HG02623 (cell line): ENCODE data around the gene CCDC33.

Source experiments
- ATAC-seq: cut with Tn5 transposase; IDR thresholded peaks from one replicate; pipeline ENCODE4 v1.9.1; 2021; ENCODE audit warnings: moderate library complexity; ENCODE audit not compliant: unreplicated experiment

CCDC33 gene

DNA sequence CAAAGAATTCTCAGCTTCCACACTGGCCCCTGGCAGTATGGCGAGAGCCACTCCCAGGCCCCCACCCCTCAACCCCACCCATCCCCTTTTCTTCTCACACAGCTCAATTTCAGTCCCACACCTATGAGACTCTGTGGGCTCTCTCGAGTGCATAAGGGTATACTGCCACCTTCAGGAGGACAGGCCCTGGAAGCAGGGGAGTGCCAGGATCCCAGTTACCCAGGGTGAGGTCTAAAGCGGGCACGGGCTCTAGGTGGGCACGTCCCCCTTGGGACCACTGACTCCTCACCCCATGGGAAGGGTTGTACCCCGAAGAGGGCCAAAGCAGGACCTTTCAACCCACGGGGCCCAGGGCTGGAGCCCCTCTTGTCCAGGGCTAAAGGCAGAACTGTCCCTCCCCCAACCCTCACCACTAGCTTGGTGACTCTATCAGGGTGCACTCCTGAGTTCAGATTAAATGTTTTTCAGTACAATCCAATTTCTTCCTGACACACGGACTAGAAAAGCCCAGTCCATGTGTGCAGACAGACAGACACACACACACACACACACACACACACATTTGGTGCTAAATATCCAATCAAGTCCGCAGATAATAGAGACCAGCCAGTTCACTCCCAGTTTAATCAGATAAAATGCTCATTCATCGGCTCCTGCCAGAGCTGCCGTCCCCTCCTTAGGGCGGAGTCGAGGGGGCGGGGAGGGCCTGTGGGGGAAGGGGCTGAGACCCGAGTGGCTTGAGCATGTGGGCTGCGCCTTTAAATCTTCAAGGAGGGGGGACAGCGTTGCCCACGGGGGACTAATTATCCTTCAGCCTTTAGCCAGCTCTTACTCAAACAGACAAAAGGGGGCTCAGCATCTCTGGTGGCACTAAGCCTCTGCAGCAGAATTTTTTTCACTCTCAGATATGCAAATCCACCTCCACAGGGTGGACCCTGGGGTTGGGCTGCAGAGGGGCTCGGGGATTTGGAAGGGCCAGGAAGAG is 72.0 kb downstream of the CCDC33 start:
- no peak for ATAC-seq

DNA sequence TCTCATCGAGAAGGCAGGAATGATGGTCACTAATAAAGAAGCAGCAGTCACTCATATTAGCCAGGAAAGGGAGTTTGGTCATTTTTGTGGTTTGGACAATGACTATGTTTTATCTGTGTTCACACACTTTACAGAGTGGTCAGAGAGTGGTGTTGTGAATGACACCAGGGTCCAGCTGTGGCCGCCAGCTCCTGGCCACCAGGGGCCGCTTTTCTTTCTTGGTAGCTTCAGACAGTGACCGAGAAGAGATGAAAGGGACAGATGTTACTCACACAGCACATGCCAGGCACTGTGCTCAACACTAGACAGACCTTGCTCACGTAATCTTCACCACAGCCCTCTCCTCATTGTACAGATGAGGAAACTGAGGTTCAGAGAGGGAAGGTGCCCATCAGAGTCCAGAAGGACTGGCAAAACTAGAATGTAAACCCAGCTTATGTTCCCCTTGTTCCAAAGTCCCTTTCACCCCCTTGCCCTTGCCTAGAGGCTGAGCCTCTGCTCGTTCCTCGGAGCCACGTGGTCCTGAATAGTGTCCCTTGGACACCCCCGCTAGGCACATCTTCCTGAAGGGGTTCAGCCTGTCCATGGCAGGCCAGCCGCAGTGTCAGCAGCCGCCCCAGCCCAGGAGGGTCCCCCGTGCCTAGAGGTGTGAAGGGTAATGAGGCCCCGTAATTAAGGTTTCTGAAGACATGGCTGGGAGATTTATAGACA is 75.8 kb downstream of the CCDC33 start:
- ATAC-seq, result no peak

DNA sequence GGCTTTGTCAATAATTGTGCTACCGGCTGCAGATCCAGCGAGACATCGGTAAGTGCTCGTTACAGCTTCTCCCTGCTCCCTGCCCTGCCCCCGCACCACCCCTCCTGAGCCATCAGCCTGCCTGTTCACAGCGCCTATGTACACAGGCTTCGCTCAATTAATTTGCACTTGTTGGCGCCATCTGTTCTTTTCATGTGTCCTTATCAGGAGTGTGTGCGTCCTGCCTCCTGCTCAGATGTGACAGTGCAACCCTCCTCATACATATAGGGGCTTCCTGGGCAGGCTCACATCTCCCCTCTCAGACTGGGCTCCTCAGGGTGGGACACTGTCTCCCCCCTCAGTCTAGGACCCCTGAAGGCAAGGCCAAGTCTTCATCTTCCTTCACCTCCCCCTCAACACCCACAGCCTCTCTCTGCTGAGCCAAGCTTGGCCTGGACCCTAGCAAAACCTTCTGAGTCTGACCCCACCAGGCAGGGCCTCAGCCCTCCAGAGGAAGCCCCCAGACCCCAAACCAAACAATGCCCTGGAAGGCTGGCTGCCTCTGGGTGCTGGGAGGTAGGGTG is 76.4 kb downstream of the CCDC33 start:
- no peak for ATAC-seq

GRCh38 chr15:74313889-74314288 is 77.8 kb downstream of the CCDC33 start:
- no peak for ATAC-seq

DNA sequence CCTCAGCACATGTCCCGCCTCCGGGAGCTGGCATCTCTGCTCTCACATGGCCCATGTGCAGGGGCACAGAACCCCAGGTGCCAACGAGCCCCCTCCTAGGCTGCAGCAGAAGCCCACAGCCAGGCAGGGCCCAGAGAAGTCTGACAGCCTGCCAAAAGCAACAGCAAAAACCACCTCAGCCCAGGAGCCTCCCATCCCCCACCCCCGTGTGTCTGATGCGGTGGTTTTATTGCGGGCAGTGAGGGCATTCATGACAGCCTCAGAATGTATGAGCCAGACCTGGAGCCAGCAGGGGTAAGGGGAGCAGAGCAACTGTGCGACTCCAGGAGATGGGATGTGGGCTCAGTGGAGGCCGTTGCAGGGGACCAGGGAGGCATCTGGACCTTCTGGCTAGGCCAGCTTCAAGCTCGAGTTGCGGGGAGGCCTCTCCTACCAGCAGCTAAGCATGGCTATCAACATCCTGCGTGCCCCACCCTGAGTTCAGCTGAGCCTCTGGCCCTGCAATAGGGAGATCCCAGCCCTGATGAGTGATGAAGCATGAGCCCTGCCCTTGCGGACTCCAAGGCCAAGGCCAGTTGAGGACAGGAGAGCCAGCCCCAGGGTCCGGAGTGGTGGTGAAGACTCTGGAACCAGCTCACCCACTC is 78.8 kb downstream of the CCDC33 start:
- ATAC-seq, result no peak

DNA sequence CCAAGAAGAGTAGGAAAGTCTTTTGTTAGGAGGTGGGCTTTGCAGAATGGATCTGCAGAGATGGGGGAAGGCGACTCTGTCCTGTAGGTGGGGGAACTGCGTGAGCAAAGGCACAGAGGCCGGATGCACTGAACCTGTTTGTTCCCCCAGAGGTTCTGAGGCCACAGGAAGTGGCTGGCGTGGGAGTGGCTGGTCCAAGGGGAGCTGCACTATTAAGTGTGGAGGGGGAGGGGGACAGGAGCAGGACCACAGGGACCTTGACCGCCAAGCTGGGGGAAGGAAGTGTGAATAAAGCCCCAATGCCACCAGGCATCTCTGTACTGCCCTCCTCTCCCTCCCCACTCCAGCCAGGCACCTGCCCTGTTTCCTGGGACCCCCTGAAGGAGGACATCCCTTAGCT is 79.5 kb downstream of the CCDC33 start:
- no peak for ATAC-seq

- ATAC-seq, result no peak
These were observed 80.0 kb downstream of the CCDC33 start for GRCh38 chr15:74316141-74316540.

DNA sequence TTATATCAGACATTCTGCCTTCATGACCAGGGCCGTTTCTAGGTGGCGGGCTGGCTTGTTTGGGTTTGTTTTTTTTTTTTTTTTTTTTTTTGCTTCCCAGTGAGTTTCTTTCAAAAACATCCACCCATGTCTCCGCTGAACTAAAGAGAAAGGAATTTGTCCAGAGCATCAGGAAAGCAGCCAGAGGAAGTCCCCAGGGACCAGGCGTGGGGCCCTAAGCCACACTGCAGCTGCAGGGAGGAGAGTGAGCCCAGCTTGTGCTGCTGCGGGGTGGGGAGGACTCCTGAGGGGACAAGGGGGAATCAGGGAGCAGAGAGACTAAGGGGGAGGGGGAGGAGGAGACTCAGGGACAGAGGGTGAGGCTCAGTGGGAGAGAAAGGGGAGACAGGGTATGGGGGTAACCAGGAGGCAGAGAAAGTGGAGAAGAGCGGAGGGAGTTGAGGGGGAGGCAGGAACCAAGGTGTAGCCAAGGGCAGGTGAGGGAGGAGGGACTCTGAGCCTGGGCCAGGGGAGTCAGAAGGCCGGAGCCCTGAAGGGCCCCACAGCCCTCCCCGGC is 81.8 kb downstream of the CCDC33 start:
- ATAC-seq, result no peak

DNA sequence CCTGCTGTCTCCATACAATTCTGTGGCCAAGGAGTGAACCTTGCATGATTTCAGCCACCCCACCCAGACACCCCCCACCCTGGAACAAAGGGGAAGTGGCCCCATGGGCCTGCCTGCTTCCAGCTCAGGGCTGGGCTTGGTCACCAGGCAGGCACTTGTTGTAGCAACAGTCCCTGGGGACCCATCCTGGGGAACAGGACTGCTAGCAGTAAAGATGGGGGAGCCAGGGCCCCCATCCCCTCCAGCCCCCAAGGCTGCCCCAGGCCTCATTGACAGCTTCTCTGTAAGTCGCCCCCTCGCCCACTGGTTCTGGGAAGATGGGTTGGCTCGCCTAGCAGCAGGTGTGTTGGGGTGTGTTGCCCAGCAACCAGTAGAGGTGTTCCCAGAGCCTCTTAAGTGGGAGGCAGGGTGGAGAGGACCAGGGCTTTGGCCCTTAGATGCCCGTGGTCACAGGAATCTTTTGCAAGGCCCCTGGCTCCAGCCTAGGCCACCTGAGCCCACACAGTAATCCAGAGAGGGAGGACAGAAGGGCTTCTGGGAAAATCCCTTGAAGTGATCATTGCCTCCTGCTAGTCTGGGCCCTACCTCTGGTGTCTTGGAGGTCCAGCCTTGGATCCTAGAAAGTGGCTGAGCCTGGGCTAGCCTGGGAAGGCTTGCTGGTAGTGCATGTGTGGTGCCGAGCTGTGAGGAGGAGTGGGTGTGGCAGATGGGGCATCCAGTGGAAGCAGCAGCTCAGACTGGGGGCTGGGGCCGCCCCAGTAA is 82.4 kb downstream of the CCDC33 start:
- no peak for ATAC-seq

- no peak for ATAC-seq
These were observed 83.0 kb downstream of the CCDC33 start for GRCh38 chr15:74319138-74319460.

- no peak for ATAC-seq
These were observed 83.6 kb downstream of the CCDC33 start for GRCh38 chr15:74319596-74320351.

GRCh38 chr15:74320352-74321247 is 84.5 kb downstream of the CCDC33 start:
- no peak for ATAC-seq

GRCh38 chr15:74322558-74323180 is 86.5 kb downstream of the CCDC33 start:
- ATAC-seq, result no peak

DNA sequence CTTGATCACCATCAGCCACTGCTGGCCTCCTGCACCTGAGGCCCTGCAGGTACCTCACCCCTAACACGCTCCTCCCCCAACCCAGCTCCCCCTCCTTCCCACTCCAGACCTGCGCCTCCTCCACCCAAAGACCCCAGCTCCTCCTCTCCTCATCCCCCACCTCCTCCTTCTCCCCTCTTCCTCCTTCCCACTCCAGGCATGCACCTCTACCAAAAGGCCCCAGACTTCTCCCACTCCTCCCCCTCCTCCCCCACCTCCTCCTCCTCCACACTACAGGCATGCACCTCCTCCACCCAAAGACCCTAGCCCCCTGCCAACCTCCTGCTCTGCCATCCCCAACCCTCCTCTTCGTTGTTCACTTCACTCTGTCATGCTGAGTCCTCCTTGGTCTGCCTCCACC is 88.6 kb downstream of the CCDC33 start:
- ATAC-seq, result no peak

GRCh38 chr15:74326746-74327145 is 90.6 kb downstream of the CCDC33 start:
- no peak for ATAC-seq

DNA sequence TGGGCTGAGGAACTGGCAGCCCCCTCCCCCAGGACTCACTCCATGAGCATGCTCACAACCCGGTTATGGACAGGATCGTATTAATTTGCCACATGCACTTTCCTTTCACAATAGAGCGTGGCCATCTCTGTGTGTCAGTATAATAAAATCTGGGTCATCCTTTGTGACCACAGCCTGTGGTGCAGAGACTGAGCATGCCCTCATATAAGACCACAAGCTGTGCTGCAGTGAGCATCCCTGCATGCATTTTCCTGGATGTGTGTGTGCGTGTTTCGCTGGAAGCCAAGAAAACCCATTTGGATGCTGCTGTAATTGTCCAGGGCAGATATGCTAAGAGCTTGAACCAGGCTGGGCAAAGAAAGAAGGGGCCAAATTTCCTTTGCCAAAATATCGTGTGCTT is 91.6 kb downstream of the CCDC33 start:
- ATAC-seq, result no peak

- ATAC-seq, result no peak
These were observed 92.4 kb downstream of the CCDC33 start for GRCh38 chr15:74328331-74329056.
